Caki2 (cell line): ENCODE results near the gene MLIP. TPM values are rescaled to one million over a fixed set of nuclear protein-coding genes. Genes with fewer than 3 reads are reported as not detected.
A peak's percentile ranks its signal among the peaks of the same experiment; 100 is the strongest.
"Not testable (repeated sequence)": the region's sequence is repeated elsewhere in the genome, so short reads cannot be mapped to it uniquely, and the experiment has no call there.

Source experiments
- DNase-seq: peaks from one replicate; pipeline ENCODE4 v3.0.0-alpha.2; 2015; ENCODE audit warnings: low read depth
- in situ Hi-C: cut with HindIII; loops from 2 replicates; pipeline ENCODE4 v1.10.0; 2016; ENCODE audit warnings: low sequenced_read_pairs, low pct_unique_long_range_greater_than_20kb, mixed read lengths
- total RNA-seq: library from RNA; depleted of rRNA; stranded (reverse); fragments of >200 nt; shearing (Covaris generic); gene quantifications from 2 replicates; pipeline ENCODE4 v1.2.3, GENCODE V29; 2014; ENCODE audit warnings: low replicate concordance

The MLIP gene
- total RNA-seq, 1 experiment from 2014 or later = not detected

- DNase-seq = no peak
- in situ Hi-C loops = no loop called here
These were observed 137.8 kb downstream of the MLIP start for GRCh38 chr6:54248994-54249393.

GRCh38 chr6:54249812-54250211 is 138.6 kb downstream of the MLIP start:
- DNase-seq, in situ Hi-C loops: not testable (repeated sequence)

DNA sequence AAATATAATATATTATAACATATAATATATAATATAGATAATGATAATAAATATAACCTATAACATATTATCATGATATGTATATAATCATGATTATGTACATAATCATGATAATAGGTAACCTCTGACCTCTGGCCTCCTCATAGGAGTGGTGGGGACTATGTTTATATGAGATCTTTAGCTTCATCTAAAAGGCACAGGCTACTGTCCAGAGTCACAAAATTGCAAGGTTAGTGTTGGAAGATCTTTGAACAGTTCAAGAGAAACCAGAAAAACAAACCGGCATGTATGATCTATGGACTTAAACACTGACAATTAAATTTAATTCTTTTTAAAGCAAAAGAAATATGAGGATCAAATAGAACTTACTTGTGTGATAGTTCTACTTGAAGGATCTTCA is 141.3 kb downstream of the MLIP start:
- no peak for DNase-seq
- in situ Hi-C loops = no loop called here

DNA sequence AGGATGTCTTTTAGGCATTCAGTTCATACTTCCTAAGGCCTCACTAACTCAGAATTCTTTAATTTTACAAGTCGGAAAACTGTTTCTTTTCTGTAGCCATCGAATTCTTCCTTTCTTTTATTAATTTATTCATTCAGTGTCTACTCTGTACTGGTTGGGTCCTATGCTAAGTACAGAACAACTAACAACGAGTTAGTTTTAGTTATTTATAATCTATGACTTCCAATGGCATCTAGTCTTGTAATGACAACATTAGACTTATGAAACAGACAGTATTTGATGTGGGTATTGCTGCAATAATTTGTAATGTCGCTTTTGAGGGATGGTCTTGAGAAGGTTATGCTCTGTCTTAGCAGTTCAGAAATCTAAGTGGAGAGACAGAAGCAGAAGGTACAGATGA is 141.7 kb downstream of the MLIP start:
- in situ Hi-C loops = no loop called here
- DNase-seq = no peak

DNA sequence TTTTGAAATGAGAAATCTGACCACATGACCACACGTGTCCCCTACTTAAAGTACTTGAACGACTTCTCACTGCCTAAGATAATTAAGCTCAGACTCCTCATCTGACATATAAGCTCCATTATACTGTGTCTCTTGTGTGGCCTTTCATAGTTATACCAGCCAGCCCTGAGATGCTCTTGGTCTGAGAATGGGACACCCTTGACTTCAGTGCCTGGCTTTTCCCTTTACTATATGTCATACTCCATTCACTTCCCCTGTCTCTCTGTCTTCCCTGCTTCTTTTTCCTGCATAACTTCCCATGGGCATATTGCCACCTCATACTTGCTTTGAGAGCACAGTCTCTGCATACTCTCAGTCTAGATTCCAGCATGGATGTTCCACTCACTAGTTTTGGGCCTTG is 143.6 kb downstream of the MLIP start:
- in situ Hi-C loops = no loop called here
- DNase-seq = no peak

GRCh38 chr6:54255886-54256285 is 144.6 kb downstream of the MLIP start:
- no peak for DNase-seq
- in situ Hi-C loops = no loop called here

- in situ Hi-C loops = no loop called here
- no peak for DNase-seq
These were observed 148.8 kb downstream of the MLIP start for GRCh38 chr6:54260025-54260424.

- in situ Hi-C loops = no loop called here
- no peak for DNase-seq
These were observed 151.3 kb downstream of the MLIP start for GRCh38 chr6:54262499-54262898.

DNA sequence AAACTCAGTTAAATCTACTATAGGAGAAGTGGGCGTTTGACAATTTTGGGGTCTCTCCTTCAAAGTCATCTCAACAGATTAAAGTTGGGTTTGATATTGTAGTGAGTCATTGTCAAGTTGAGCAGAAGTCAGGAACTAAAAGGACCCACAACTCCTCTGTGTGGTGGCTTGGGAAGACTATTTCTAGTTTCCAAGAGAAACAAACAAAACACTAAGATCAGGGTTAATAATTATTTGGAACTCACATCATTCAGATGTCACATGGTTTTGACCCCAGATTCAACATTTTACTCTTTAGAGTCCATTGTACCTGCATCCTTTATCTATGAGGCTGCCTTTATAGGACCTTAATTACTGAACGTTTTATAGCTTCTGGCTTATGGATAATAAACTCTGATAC is 151.7 kb downstream of the MLIP start:
- in situ Hi-C loops = no loop called here
- peak; percentile 65 for DNase-seq

DNA sequence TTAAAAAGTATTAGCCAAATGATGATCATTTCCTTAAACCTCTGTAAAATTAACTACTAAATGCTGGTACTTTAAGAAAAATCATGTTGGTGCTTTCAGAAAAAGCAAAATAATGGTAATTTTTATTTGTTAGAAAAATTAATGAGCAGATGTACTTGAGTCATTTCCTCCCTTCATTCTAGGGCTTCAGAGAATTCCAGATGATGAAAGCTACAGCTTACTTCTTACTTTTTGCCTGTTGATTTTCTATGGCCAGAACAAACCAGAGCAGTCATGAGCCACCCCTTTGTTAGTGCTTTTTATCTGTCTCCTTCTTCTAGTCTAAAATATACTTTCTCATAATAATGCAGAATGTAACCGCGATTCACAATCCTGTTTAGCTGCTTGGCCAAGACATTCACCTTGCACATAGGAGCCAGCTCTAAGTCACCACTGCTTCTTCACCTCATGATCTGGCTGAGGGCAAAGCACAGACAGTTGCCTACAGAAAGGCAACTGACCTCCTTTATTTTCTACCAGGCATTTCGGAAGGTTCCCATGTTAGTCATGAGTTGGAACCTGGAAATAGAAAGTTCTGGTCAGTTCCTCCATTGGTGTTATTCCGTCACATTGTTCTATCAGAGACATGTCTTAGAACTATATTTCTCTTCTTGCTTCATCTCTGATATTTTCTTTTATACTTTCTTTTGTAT is 153.5 kb downstream of the MLIP start:
- DNase-seq = no peak
- in situ Hi-C loops = no loop called here

- no peak for DNase-seq
- in situ Hi-C loops = no loop called here
These were observed 155.2 kb downstream of the MLIP start for GRCh38 chr6:54266400-54266923.

DNA sequence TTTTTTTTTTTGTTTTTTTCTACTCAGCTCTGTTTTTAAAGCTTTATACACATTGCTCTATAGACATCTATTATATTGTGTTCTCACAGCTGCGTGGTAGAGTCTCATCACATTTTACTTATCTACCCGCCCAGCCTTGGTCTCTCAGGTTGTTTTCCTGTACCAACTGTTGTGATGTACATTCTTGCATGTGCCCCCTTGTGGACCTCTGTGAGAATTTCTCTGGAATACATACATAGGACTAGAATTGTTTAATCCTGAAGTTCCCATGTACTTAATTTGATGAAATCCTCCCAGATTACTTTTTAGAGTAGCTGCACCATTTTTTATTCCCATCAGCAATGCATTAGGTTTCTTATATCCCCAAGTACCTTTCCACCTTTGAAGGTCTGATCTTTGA is 156.6 kb downstream of the MLIP start:
- DNase-seq = no peak
- in situ Hi-C loops = no loop called here

GRCh38 chr6:54273214-54273820 is 162.1 kb downstream of the MLIP start:
- DNase-seq = no peak
- in situ Hi-C loops = no loop called here

DNA sequence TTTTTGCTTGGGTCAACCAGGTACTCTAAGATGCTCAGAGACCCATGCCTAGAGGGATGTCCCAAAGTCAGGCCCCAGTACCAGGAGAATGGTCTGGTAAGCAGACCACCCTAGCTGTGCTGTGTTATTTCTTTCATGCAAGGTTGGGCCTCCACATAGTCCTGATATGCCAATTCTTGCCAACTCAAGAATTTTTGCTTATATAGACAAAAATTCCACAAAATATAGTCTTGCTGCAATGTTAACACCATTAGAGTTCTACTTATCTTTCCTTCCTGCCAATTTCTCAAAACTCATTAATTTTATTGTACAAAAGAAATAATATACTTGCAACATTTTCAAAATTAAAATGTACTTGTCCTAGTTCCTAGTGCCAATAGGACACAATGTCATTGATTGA is 163.1 kb downstream of the MLIP start:
- in situ Hi-C loops = no loop called here

DNA sequence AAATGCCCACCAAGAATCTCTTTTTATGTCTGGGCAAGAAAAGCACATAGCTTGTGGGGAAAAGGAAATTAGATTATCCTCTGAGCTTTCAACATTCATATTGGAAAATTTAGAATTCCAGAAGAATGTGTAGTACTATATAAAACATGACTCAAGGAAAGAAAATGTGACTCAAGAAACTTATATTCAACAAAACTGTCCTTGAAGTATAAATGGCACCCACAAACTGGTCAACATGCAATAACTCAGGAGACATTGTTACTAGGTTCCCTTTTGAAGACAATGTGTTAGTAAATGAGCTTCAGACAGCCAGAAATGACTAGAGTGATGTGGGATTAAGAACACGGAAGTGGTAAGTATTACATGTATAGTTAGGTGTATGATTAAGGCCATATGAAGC is 170.9 kb downstream of the MLIP start:
- peak; percentile 50 for DNase-seq
- in situ Hi-C loops = no loop called here

More for the DNA sequence above, 163.1 kb downstream of the MLIP start:
- DNase-seq = no peak

GRCh38 chr6:54284161-54284860 is 173.1 kb downstream of the MLIP start:
- in situ Hi-C loops = no loop called here
- DNase-seq = peak; percentile 94

GRCh38 chr6:54285595-54285994 is 174.4 kb downstream of the MLIP start:
- in situ Hi-C loops = no loop called here
- no peak for DNase-seq

DNA sequence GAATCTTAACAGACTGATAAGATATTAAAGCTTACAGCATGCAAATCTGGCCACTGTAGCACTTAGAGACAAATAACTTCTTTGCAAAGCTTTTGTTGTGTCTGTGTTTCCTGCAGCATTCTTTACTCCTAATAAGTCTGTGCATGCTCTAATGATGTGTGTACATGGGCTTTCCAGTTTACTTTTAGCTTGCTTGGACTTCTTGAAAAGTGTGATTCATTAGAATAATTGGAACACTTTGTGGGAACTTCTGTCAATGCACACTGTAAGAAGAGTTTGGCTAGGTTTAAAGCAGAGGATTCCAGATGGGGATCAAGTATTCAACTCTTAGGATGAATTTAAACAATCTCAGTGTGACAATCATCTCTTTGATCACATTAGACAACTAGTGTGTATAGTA is 174.9 kb downstream of the MLIP start:
- in situ Hi-C loops = no loop called here
- no peak for DNase-seq

DNA sequence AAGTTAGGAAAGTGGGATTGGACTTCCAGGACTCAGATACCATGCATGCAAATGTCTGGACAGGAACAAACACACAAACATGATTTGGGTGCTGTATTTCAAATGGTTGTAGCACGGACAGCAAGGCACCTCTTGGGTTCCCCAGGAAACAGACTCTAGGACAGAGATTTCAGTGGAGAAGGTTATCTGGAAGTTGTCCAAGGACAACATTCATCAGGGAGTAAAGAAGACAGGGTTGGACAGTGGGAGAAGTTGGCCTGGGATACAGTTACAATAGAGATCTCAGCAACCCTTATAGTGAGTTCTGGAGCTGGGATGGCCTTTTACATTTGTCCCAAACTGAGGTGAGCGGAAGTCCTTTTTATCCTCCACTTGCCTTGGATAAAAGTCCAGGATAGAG is 177.2 kb downstream of the MLIP start:
- peak; percentile 44 for DNase-seq
- in situ Hi-C loops = no loop called here
